Cardiac muscle cell (in vitro differentiated cells and primary cell): ENCODE data around the gene C3orf38. TPM values are rescaled to one million over a fixed set of nuclear protein-coding genes. Genes with fewer than 3 reads are reported as not detected.
"Not testable (repeated sequence)": the region's sequence is repeated elsewhere in the genome, so short reads cannot be mapped to it uniquely, and the experiment has no call there.

Source experiments
- DNase-seq, 2 donors: peaks; one replicate each; pipeline versions ENCODE4 v3.0.0 to v3.0.0-alpha.2; 2010 to 2017; ENCODE audit warnings: low read depth in 1 of 2, low spot score in 1 of 2
- H3K27ac ChIP-seq: fragments of 200-600 bp; sonication (generic); 2 replicates; pipeline ENCODE4 v1.5.1; 2016
- H3K27me3 ChIP-seq: fragments of 200-600 bp; sonication (generic); 2 replicates; pipeline ENCODE4 v1.6.0; 2016; ENCODE audit warnings: control low read depth
- H3K36me3 ChIP-seq: fragments of 200-600 bp; sonication (generic); 2 replicates; pipeline ENCODE4 v1.5.1; 2016; ENCODE audit warnings: control low read depth
- H3K4me1 ChIP-seq: fragments of 200-600 bp; sonication (generic); 2 replicates; pipeline ENCODE4 v1.8.1; 2017; ENCODE audit warnings: low read depth, mild to moderate bottlenecking, mixed run types
- H3K4me3 ChIP-seq: fragments of 200-600 bp; sonication (generic); 2 replicates; pipeline ENCODE4 v1.5.1; 2016; ENCODE audit warnings: mild to moderate bottlenecking
- H3K9me3 ChIP-seq: fragments of 200-600 bp; sonication (generic); 2 replicates; pipeline ENCODE4 v1.5.1; 2017; ENCODE audit warnings: low read depth, mild to moderate bottlenecking, control low read depth
- CTCF ChIP-seq: IDR thresholded peaks from 2 replicates; pipeline ENCODE4 v1.5.1; 2012; ENCODE audit warnings: low read depth, mild to moderate bottlenecking, low read length
- polyA plus RNA-seq: library from polyadenylated mRNA; unstranded; fragments of >200 nt; fragmentation: Nextera tagmentation; extraction: Ambion mirVana; gene quantifications from 2 replicates; pipeline ENCODE4 v1.2.1, GENCODE V29; 2016
- total RNA-seq: library from RNA; depleted of rRNA; stranded (reverse); fragments of >200 nt; gene quantifications from 2 replicates; pipeline ENCODE4 v1.2.3, GENCODE V29; 2016

C3orf38 gene
- total and polyA plus RNA-seq, 2 experiments from 2014 or later: 20.3 to 22.3 TPM

GRCh38 chr3:88114878-88115549 lies 34.7 kb upstream of the C3orf38 start:
- no peak for TF ChIP-seq CTCF

GRCh38 chr3:88117683-88118082 lies 32.1 kb upstream of the C3orf38 start:
- DNase-seq: no peak
- H3K4me1 ChIP-seq: peaks cover 6% of the 10 kb centered on the region
- peaks cover 14% of the 10 kb centered on the region for H3K36me3 ChIP-seq
- H3K27me3 ChIP-seq: no peaks in the 10 kb centered on the region
- H3K9me3 ChIP-seq: no peaks in the 10 kb centered on the region
- no peak overlapping the region for H3K4me3 ChIP-seq
- H3K27ac ChIP-seq: no peak overlapping the region
- TF ChIP-seq CTCF: no peak

More at GRCh38 chr3:88114878-88115549, 34.7 kb upstream of the C3orf38 start:
- Histone ChIP-seq H3K4me3 (no peak overlapping the region), H3K27ac (no peak overlapping the region), H3K4me1 (peaks cover 6% of the 10 kb centered on the region), H3K27me3 (no peaks in the 10 kb centered on the region), H3K36me3 (peaks cover 10% of the 10 kb centered on the region), H3K9me3 (no peaks in the 10 kb centered on the region)
- no peak for DNase-seq

GRCh38 chr3:88118603-88119002 lies 31.2 kb upstream of the C3orf38 start:
- H3K9me3 ChIP-seq, H3K4me1 ChIP-seq, H3K27me3 ChIP-seq, H3K4me3 ChIP-seq, H3K27ac ChIP-seq, DNase-seq: not testable (repeated sequence)
- H3K36me3 ChIP-seq: peaks cover 14% of the 10 kb centered on the region

- peaks cover 4% of the 10 kb centered on the region for H3K36me3 ChIP-seq
- no peak overlapping the region for H3K4me3 ChIP-seq
- no peaks in the 10 kb centered on the region for H3K27me3 ChIP-seq
- H3K27ac ChIP-seq: no peak overlapping the region
- no peaks in the 10 kb centered on the region for H3K4me1 ChIP-seq
- no peak for TF ChIP-seq CTCF
- no peaks in the 10 kb centered on the region for H3K9me3 ChIP-seq
- no peak for DNase-seq
Measured at GRCh38 chr3:88123526-88123925, 26.2 kb upstream of the C3orf38 start.

GRCh38 chr3:88131695-88132094 lies 18.1 kb upstream of the C3orf38 start:
- Histone ChIP-seq H3K9me3 (no peaks in the 10 kb centered on the region), H3K27me3 (no peaks in the 10 kb centered on the region), H3K4me3 (no peak overlapping the region), H3K36me3 (peaks cover 16% of the 10 kb centered on the region), H3K4me1 (peaks cover 17% of the 10 kb centered on the region), H3K27ac (peak overlapping the region; percentile 58)
- DNase-seq: no peak
- no peak for TF ChIP-seq CTCF

- H3K4me3 ChIP-seq: no peak overlapping the region
- DNase-seq: peak in 1 of 2 donors; percentile 3
- no peaks in the 10 kb centered on the region for H3K9me3 ChIP-seq
- no peak for TF ChIP-seq CTCF
- H3K4me1 ChIP-seq: peaks cover 17% of the 10 kb centered on the region
- H3K27ac ChIP-seq: peak overlapping the region; percentile 58
- H3K36me3 ChIP-seq: peaks cover 16% of the 10 kb centered on the region
- H3K27me3 ChIP-seq: no peaks in the 10 kb centered on the region
Measured at GRCh38 chr3:88132894-88133293, 16.9 kb upstream of the C3orf38 start.
